Measurements from ENCODE around the gene LRP10. TPM values are rescaled to one million over a fixed set of nuclear protein-coding genes. Genes with fewer than 3 reads are reported as not detected.

Gene LRP10
- total and polyA plus RNA-seq, 2 of the 8 experiments (the other 6 are each of a cell fraction or from before 2014, with no cell fraction given) = 12.4 to 15.6 TPM

DNA sequence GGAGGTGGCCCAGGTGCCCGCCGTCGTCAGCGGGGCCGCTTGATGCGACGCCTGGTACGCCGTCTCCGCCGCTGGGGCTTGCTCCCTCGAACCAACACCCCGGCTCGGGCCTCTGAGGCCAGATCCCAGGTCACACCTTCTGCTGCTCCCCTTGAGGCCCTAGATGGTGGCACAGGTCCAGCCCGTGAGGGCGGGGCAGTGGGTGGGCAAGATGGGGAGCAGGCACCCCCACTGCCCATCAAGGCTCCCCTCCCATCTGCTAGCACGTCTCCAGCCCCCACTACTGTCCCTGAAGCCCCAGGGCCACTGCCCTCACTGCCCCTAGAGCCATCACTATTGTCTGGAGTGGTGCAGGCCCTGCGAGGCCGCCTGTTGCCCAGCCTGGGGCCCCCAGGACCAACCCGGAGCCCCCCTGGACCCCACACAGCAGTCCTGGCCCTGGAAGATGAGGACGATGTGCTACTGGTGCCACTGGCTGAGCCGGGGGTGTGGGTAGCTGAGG is 5.5 kb downstream of the LRP10 start (continued):
- no peak for TF ChIP-seq BRCA1 (IDR thresholded peaks at IDR 0.05; ENCODE audit: low read depth, low read length)
- TF ChIP-seq, protein P1, sequence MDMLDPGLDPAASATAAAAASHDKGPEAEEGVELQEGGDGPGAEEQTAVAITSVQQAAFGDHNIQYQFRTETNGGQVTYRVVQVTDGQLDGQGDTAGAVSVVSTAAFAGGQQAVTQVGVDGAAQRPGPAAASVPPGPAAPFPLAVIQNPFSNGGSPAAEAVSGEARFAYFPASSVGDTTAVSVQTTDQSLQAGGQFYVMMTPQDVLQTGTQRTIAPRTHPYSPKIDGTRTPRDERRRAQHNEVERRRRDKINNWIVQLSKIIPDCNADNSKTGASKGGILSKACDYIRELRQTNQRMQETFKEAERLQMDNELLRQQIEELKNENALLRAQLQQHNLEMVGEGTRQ (IDR thresholded peaks at IDR 0.05; ENCODE audit: low read length) = no peak
- no peak for TF ChIP-seq JUN (IDR thresholded peaks at IDR 0.05; ENCODE audit: low read depth, low read length)
- no peak for TF ChIP-seq NANOG (IDR thresholded peaks at IDR 0.05; ENCODE audit: insufficient read depth, low read depth, low read length, poor library complexity, severe bottlenecking)
- TF ChIP-seq JUND (IDR thresholded peaks at IDR 0.05; ENCODE audit: low read length) = no peak
- no peak for TF ChIP-seq TAF1 (IDR thresholded peaks at IDR 0.05; ENCODE audit: low read depth, low read length)
- TF ChIP-seq GABPA (IDR thresholded peaks at IDR 0.05; ENCODE audit: borderline replicate concordance, insufficient read depth, low read length) = no peak
